B cell (primary cell): ENCODE measurements around the gene CAT. TPM values are rescaled to one million over a fixed set of nuclear protein-coding genes. Genes with fewer than 3 reads are reported as not detected.

Experiments used
- ATAC-seq: fragments of 200-7000 bp; cut with Tn5 transposase; one replicate; pipeline ENCODE4 v1.10.0; 2021; ENCODE audit warnings: low read depth, mild to moderate bottlenecking, moderate number of reproducible peaks, moderate library complexity
- CTCF ChIA-PET: fragments of 350-600 bp; sonication (Branson Sonifier 250); formaldehyde crosslinking; loops from one replicate; lab custom pipeline; 2021; ENCODE audit warnings: antibody characterized with exemption, inconsistent platforms; lab: Charles Lee
- POLR2A ChIA-PET: fragments of 350-600 bp; sonication (Branson Sonifier 250); formaldehyde crosslinking; loops from one replicate; lab custom pipeline; 2021; ENCODE audit warnings: antibody characterized with exemption; lab: Charles Lee
- DNase-seq: peaks from one replicate; pipeline ENCODE4 v3.0.0; 2013
- H2AFZ ChIP-seq: 2 replicates; pipeline ENCODE4 v1.6.1; 2012; ENCODE audit warnings: mild to moderate bottlenecking, low read depth, low read length; ENCODE audit not compliant: insufficient read depth, poor library complexity, severe bottlenecking
- H3K27ac ChIP-seq, 2 donors: 1 replicate in 1 of 2; 2 replicates in 1 of 2; pipeline ENCODE4 v1.5.1; 2012 to 2013; ENCODE audit warnings: low read length in 2 of 2, mild to moderate bottlenecking in 2 of 2, moderate library complexity in 1 of 2
- H3K27me3 ChIP-seq, 4 experiments: fragments of 200-600 bp in 1 of 4; sonication (generic) in 1 of 4; replicated peaks in 1 of 4; 1 replicate in 2 of 4; 2 replicates in 2 of 4; pipeline versions ENCODE4 v1.6.1 to v1.7.0; 2013 to 2016; ENCODE audit warnings: low read length in 3 of 4, mild to moderate bottlenecking in 2 of 4, mixed read lengths in 1 of 4, moderate library complexity in 1 of 4; ENCODE audit not compliant: insufficient read depth in 4 of 4, control insufficient read depth in 3 of 4; ENCODE audit errors: control extremely low read depth in 1 of 4
- H3K36me3 ChIP-seq, 2 experiments: replicated peaks in 1 of 2; 1 replicate in 1 of 2; 2 replicates in 1 of 2; pipeline versions ENCODE4 v1.6.1 to v1.7.1; 2013; ENCODE audit warnings: low read length in 1 of 2; ENCODE audit not compliant: insufficient read depth in 2 of 2, control insufficient read depth in 1 of 2; ENCODE audit errors: control extremely low read depth in 1 of 2, extremely low read depth in 1 of 2
- H3K4me1 ChIP-seq, 2 donors: fragments of 200-600 bp in 1 of 2; sonication (generic) in 1 of 2; 1 replicate in 1 of 2; 2 replicates in 1 of 2; pipeline versions ENCODE4 v1.5.1 to v1.6.1; 2013 to 2017; ENCODE audit warnings: low read length in 2 of 2; ENCODE audit not compliant: control insufficient read depth in 2 of 2, insufficient read depth in 2 of 2
- H3K4me2 ChIP-seq: replicated peaks from 2 replicates; pipeline ENCODE3; 2012; ENCODE audit warnings: mild to moderate bottlenecking, low read depth, low read length; ENCODE audit not compliant: poor library complexity, severe bottlenecking
- H3K4me3 ChIP-seq, 5 experiments: fragments of 200-600 bp in 1 of 5; sonication (generic) in 1 of 5; 1 replicate in 3 of 5; 2 replicates in 2 of 5; pipeline versions ENCODE4 v1.5.1 to v1.7.0; 2011 to 2016; ENCODE audit warnings: low read length in 4 of 5, mild to moderate bottlenecking in 4 of 5, low read depth in 2 of 5, control low read depth in 1 of 5, moderate library complexity in 1 of 5; ENCODE audit not compliant: insufficient read depth in 1 of 5; ENCODE audit errors: control extremely low read depth in 1 of 5, extremely low read depth in 1 of 5
- H3K79me2 ChIP-seq: fragments of 200-600 bp; sonication (generic); one replicate; pipeline ENCODE4 v1.6.0; 2016; ENCODE audit warnings: low read length; ENCODE audit not compliant: control insufficient read depth, insufficient read depth
- H3K9ac ChIP-seq: fragments of 200-600 bp; sonication (generic); 2 replicates; pipeline ENCODE4 v1.6.1; 2017; ENCODE audit warnings: mild to moderate bottlenecking, low read length, moderate library complexity
- H3K9me3 ChIP-seq, 3 donors: one replicate each; pipeline versions ENCODE4 v1.6.1 to v1.7.1; 2013; ENCODE audit warnings: low read length in 2 of 3; ENCODE audit not compliant: control insufficient read depth in 2 of 3, insufficient read depth in 1 of 3; ENCODE audit errors: control extremely low read depth in 1 of 3
- H4K20me1 ChIP-seq: 2 replicates; pipeline ENCODE4 v1.6.0; 2012; ENCODE audit warnings: mild to moderate bottlenecking, low read length; ENCODE audit not compliant: insufficient read depth, control insufficient read depth, poor library complexity, severe bottlenecking
- H3K27ac Mint-ChIP-seq: one replicate; pipeline ENCODE4 v1.8.0; 2021; ENCODE audit warnings: mixed read lengths
- H3K27me3 Mint-ChIP-seq: one replicate; pipeline ENCODE4 v1.8.0; 2021; ENCODE audit warnings: mixed read lengths
- H3K4me1 Mint-ChIP-seq: one replicate; pipeline ENCODE4 v1.8.0; 2021; ENCODE audit warnings: mixed read lengths
- H3K4me3 Mint-ChIP-seq: one replicate; pipeline ENCODE4 v1.8.0; 2021; ENCODE audit warnings: mixed read lengths
- H3K9me3 Mint-ChIP-seq: one replicate; pipeline ENCODE4 v1.8.0; 2022; ENCODE audit warnings: mixed read lengths; ENCODE audit not compliant: insufficient read depth
- CTCF ChIP-seq: fragments of 200-600 bp; IDR thresholded peaks from one replicate; pipeline ENCODE4 v1.8.0; 2022; ENCODE audit warnings: antibody characterized with exemption, mild to moderate bottlenecking
- EZH2 ChIP-seq: IDR thresholded peaks from 2 replicates; pipeline ENCODE4 v1.6.1; 2012; ENCODE audit warnings: borderline replicate concordance, low read depth, mild to moderate bottlenecking, moderate library complexity, low read length; ENCODE audit not compliant: insufficient read depth, poor library complexity, severe bottlenecking
- WGBS: methylation state at CpG from one replicate; pipeline ENCODE4 v1.1.5; 2013; ENCODE audit warnings: missing lambda C conversion rate; ENCODE audit not compliant: insufficient coverage; 5-methylcytosine and 5-hydroxymethylcytosine counted together
- intact Hi-C: fragments of 100-400 bp; cut with micrococcal nuclease; formaldehyde crosslinking; loops from one replicate; pipeline ENCODE4 v1.10.0; 2022
- polyA plus RNA-seq: library from polyadenylated mRNA; depleted of rRNA; stranded (reverse); fragments of >200 nt; gene quantifications from 2 replicates; pipeline ENCODE4 v1.2.3, GENCODE V29; 2012
- total RNA-seq, 2 donors: library from RNA; stranded (reverse); fragments of 120-200 nt in 1 of 2; gene quantifications; 1 replicate in 1 of 2; 2 replicates in 1 of 2; pipeline versions ENCODE4 v1.2.3 to v1.2.4, GENCODE V29; 2013 to 2022

The CAT gene
- total and polyA plus RNA-seq, 2 donors (not counting 1 experiment from before 2014, with no cell fraction given), result 83.2 to 91.7 TPM

- Histone ChIP-seq H2AFZ (no peak overlapping the region), H4K20me1 (no peaks in the 10 kb centered on the region), H3K9me3 (no peaks in the 10 kb centered on the region), H3K4me1 (no peaks in the 10 kb centered on the region), H3K27ac (no peak overlapping the region), H3K36me3 (no peaks in the 10 kb centered on the region), H3K9ac (no peak overlapping the region), H3K4me2 (no peak overlapping the region), H3K79me2 (no peaks in the 10 kb centered on the region), H3K4me3 (no peak overlapping the region), H3K27me3 (no peaks in the 10 kb centered on the region)
- Mint-ChIP-seq H3K27ac (no peak overlapping the region), H3K27me3 (peaks cover 6% of the 10 kb centered on the region), H3K9me3 (no peaks in the 10 kb centered on the region), H3K4me1 (no peaks in the 10 kb centered on the region), H3K4me3 (no peak overlapping the region)
- no CpG with 5 or more reads among the region's 3 CpGs for WGBS
- POLR2A ChIA-PET, result no interaction called here
- CTCF ChIA-PET, result interaction anchor here (0.9 kb wide), 1 partner anchor 16 kb away, joined by 3 read pairs; no protein-coding TSS in a partner anchor
- TF ChIP-seq CTCF (no peak), EZH2 (no peak)
- intact Hi-C loops, result no loop called here
- no peak for ATAC-seq
- no peak for DNase-seq
Observed at GRCh38 chr11:34480314-34480713, 41.6 kb downstream of the CAT start.

GRCh38 chr11:34481307-34481706, 42.6 kb downstream of the CAT start:
- Histone ChIP-seq H4K20me1 (no peaks in the 10 kb centered on the region), H3K4me1 (no peaks in the 10 kb centered on the region), H3K9ac (no peak overlapping the region), H3K79me2 (no peaks in the 10 kb centered on the region), H3K4me2 (no peak overlapping the region), H3K27ac (no peak overlapping the region), H3K27me3 (no peaks in the 10 kb centered on the region), H2AFZ (no peak overlapping the region), H3K4me3 (no peak overlapping the region), H3K9me3 (no peaks in the 10 kb centered on the region), H3K36me3 (no peaks in the 10 kb centered on the region)
- no peak for ATAC-seq
- Mint-ChIP-seq H3K4me1 (no peaks in the 10 kb centered on the region), H3K27ac (no peak overlapping the region), H3K9me3 (no peaks in the 10 kb centered on the region), H3K4me3 (no peak overlapping the region), H3K27me3 (peaks cover 6% of the 10 kb centered on the region)
- WGBS, result no CpG with 5 or more reads among the region's 3 CpGs
- TF ChIP-seq EZH2, result no peak
- no peak for TF ChIP-seq CTCF
- DNase-seq, result no peak
- intact Hi-C loops, result no loop called here
- ChIA-PET CTCF (interaction anchor here (1.3 kb wide), 1 partner anchor 105 kb away, joined by 3 read pairs; no protein-coding TSS in a partner anchor), POLR2A (no interaction called here)
